IMR-90 (cell line): ENCODE results near the gene MYO1G.

Source experiments
- CEBPB ChIP-seq: IDR thresholded peaks from 2 replicates; pipeline ENCODE4 v1.6.1; 2012; ENCODE audit warnings: low read depth, low read length, improper control_type of control experiment
- POLR2A ChIP-seq: IDR thresholded peaks from 2 replicates; pipeline ENCODE4 v1.6.1; 2012; ENCODE audit warnings: mild to moderate bottlenecking, low read depth, low read length
- SMC3 ChIP-seq: fragments of 150-350 bp; IDR thresholded peaks from 2 replicates; pipeline ENCODE4 v1.6.1; 2016; ENCODE audit warnings: low read depth, mild to moderate bottlenecking, antibody characterized with exemption, low read length, moderate library complexity
- TF ChIP-seq, protein P1 (sequence below): conservative IDR thresholded peaks from 2 replicates; pipeline ENCODE4 v1.5.1; 2012; ENCODE audit warnings: mild to moderate bottlenecking, low read depth, low read length, improper control_type of control experiment

DNA sequence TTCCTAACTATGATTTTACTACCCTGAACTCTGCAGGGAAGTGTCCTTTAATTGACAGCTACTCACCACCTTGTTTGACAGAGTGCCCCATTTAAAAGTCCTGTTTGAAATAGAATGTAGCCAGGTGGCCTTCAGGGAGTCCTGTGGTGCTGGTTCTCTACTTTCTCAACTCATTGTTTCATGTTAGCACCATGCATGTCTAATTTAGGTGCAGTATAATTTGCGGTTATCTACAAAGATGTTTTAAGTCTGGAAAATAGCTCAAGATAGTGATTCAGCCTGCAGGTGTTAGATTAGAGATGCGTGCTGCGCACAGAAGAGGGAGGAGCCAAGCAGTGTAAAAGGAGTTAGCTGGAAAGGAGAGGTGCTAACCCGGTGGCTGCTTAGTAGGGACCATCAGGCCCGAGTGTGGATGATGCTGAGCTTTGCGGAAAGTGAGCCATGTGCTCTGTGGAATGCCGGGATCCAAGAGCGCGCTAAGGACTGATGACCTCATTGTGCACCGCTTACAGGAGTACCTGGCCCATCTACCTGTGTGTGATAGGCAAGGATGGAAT is 22.4 kb upstream of the MYO1G start:
- TF ChIP-seq, protein P1, sequence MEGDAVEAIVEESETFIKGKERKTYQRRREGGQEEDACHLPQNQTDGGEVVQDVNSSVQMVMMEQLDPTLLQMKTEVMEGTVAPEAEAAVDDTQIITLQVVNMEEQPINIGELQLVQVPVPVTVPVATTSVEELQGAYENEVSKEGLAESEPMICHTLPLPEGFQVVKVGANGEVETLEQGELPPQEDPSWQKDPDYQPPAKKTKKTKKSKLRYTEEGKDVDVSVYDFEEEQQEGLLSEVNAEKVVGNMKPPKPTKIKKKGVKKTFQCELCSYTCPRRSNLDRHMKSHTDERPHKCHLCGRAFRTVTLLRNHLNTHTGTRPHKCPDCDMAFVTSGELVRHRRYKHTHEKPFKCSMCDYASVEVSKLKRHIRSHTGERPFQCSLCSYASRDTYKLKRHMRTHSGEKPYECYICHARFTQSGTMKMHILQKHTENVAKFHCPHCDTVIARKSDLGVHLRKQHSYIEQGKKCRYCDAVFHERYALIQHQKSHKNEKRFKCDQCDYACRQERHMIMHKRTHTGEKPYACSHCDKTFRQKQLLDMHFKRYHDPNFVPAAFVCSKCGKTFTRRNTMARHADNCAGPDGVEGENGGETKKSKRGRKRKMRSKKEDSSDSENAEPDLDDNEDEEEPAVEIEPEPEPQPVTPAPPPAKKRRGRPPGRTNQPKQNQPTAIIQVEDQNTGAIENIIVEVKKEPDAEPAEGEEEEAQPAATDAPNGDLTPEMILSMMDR: no peak
- TF ChIP-seq POLR2A: no peak
- no peak for TF ChIP-seq CEBPB
- no peak for TF ChIP-seq SMC3
